Measurements from ENCODE around the gene CSPG4.
"Not testable (repeated sequence)": the region's sequence is repeated elsewhere in the genome, so short reads cannot be mapped to it uniquely, and the experiment has no call there.

Gene CSPG4

GRCh38 chr15:75723171-75723846, 10.7 kb upstream of the CSPG4 start:
- no peak overlapping the region for H3K4me3 ChIP-seq (ENCODE audit: low read depth, low read length)
- no peak for DNase-seq (ENCODE audit: low read depth)
- TF ChIP-seq, protein P1, sequence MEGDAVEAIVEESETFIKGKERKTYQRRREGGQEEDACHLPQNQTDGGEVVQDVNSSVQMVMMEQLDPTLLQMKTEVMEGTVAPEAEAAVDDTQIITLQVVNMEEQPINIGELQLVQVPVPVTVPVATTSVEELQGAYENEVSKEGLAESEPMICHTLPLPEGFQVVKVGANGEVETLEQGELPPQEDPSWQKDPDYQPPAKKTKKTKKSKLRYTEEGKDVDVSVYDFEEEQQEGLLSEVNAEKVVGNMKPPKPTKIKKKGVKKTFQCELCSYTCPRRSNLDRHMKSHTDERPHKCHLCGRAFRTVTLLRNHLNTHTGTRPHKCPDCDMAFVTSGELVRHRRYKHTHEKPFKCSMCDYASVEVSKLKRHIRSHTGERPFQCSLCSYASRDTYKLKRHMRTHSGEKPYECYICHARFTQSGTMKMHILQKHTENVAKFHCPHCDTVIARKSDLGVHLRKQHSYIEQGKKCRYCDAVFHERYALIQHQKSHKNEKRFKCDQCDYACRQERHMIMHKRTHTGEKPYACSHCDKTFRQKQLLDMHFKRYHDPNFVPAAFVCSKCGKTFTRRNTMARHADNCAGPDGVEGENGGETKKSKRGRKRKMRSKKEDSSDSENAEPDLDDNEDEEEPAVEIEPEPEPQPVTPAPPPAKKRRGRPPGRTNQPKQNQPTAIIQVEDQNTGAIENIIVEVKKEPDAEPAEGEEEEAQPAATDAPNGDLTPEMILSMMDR (IDR thresholded peaks at IDR 0.05; ENCODE audit: low read depth, low read length, missing control alignments) = no peak

DNA sequence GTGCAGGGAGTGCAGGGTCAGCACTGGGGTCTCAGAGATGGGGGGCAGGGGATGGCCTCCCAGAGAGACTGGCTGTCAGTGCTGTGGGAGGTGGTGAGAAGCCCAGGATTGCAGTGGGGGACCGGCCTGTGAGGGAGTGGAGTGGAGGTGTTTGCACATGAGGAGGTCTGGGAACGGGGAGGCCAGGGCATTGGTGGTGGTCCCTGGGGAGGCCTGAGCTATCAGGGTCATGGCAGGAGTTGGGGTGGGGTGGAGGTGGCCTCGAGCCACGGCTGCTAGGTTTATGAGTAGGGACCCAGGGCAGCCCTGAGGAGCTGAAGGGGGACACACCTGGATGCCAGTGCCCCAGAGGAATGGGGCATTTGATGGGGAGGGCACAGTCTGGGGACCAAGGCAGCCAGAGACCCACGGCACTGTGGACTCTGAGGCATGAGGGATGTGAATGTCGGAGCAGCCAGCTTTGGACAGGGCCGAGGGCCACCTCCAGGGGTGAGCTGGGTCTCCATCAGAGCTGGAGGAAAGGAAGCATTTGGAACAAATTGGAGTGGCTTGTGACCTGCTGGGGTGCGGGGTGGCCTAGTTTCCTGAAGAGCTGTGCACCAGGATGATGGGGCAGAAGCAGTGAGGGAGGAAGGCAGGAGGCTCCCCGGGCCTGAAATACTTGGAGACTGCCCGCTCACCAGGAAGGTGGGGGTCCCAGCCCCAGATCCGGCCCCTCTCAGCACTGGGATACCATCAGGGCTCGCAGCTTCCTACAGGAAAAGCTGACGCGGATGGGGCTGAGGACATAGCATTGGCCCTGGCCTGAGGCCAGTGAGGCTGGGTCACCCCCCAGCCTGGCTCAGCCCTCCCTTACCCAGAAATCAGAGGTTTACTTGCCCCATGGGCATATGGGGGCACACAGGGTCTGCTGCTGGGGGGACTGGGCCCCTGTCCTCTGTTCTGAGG, 9.5 kb upstream of the CSPG4 start:
- no peak overlapping the region for H3K4me3 ChIP-seq (ENCODE audit: low read depth, low read length)
- no peak for DNase-seq (ENCODE audit: low read depth)
- TF ChIP-seq, protein P1 (IDR thresholded peaks at IDR 0.05; ENCODE audit: low read depth, low read length, missing control alignments) = no peak

DNA sequence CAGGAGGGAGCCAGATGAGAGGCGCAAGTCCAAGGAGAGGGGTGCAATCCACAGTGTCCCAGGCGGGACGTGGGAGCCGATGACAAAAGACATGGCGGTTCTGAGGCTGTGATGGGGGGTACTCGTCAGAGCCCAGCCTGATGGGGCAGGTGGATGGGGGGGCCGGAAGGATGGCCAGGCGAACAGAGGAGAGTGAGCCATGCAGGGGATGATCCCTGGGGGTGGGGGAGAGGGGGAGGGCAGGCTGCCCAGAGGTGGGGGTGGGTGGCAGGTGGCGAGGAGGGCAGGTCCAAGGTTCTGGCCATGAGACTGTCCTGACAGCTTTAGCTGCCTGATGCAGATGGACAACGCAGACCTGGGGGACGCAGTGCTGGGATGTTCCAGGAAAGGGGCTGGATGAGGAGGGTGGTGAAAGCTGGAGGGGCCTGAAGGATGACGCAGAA, 8.9 kb upstream of the CSPG4 start:
- TF ChIP-seq, protein P1 (IDR thresholded peaks at IDR 0.05; ENCODE audit: low read depth, low read length, missing control alignments) = no peak
- DNase-seq (ENCODE audit: low read depth) = no peak
- H3K4me3 ChIP-seq (ENCODE audit: low read depth, low read length) = no peak overlapping the region

DNA sequence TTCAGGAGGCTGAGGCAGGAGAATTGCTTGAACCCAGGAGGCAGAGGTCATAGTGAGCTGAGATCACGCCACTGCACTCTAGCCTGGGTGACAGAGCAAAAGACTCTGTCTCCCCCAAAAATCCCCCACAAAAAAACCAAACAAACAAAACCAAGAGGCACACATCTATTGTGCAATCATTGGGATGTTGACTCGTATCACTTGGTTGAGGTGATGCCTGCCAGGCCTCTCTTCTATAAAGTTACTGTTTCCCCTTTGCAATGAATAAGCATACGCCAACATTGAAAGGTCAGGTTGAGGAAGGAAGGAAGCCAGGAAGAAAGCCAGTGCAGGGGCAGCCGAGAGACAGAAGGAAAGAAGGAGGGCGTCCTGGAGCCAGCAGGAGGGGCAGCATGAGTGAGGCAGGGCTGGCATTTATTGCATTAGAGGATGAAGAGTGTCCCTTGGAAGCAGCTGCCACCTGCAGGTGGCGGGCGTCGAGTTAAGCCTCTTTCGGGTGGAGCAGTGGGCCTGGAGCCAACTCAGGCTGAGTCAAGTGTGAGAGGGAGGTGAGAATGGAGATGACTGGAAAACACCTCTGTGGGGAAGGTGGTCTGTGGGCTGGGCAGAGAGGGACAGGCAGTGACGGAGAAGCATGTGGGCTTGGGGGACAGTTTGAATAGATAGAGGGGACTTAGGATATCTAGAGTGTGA, 8.3 kb upstream of the CSPG4 start:
- H3K4me3 ChIP-seq (ENCODE audit: low read depth, low read length) = no peak overlapping the region
- DNase-seq (ENCODE audit: low read depth) = no peak
- TF ChIP-seq, protein P1 (IDR thresholded peaks at IDR 0.05; ENCODE audit: low read depth, low read length, missing control alignments) = peak; percentile 50

- no peak overlapping the region for H3K4me3 ChIP-seq (ENCODE audit: low read depth, low read length)
- DNase-seq (ENCODE audit: low read depth) = no peak
- TF ChIP-seq, protein P1 (IDR thresholded peaks at IDR 0.05; ENCODE audit: low read depth, low read length, missing control alignments) = no peak
Observed at GRCh38 chr15:75720297-75720696, 7.6 kb upstream of the CSPG4 start.

DNA sequence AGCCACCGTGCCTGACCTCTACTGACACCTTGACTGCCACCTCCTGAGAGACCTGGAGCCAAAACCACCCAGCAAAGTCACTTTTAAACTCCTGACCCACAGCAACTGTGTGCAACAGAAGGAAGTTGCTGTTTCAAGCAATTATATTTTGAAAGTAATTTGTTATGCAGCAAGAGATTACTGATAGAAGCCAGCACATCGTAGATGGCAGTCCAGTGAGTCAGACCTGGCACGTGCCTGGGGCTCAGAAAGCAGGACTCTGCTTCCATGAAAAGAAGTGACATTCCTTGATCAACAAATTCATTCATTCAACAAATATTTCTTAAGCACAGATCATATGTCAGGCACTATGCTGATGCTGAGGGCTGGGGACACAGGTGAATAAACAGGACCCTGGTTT, 5.7 kb upstream of the CSPG4 start:
- TF ChIP-seq, protein P1 (IDR thresholded peaks at IDR 0.05; ENCODE audit: low read depth, low read length, missing control alignments) = no peak
- no peak for DNase-seq (ENCODE audit: low read depth)
- no peak overlapping the region for H3K4me3 ChIP-seq (ENCODE audit: low read depth, low read length)

DNA sequence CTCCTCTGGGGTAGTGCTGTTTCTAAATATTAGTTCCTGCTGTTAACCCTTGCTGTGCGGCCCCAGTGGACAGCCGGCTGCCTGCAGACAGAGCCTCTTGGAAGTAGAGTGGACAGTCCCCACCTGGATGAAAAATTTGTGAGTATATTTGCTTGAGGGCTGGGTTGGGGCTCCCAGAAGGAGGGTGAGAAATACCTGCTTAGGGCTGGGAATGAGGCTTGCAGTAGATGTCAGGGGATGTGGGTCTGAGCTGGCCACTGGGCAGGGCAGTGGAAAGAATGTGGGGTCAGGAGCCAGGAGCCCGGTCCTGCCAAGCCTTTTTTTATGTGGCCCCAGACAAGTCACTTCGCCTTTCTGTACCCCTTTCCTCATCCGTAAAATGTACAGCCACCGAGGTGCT, 4.4 kb upstream of the CSPG4 start:
- H3K4me3 ChIP-seq (ENCODE audit: low read depth, low read length); DNase-seq (ENCODE audit: low read depth): not testable (repeated sequence)

GRCh38 chr15:75716249-75716950, 3.8 kb upstream of the CSPG4 start:
- DNase-seq (ENCODE audit: low read depth); H3K4me3 ChIP-seq (ENCODE audit: low read depth, low read length): not testable (repeated sequence)

DNA sequence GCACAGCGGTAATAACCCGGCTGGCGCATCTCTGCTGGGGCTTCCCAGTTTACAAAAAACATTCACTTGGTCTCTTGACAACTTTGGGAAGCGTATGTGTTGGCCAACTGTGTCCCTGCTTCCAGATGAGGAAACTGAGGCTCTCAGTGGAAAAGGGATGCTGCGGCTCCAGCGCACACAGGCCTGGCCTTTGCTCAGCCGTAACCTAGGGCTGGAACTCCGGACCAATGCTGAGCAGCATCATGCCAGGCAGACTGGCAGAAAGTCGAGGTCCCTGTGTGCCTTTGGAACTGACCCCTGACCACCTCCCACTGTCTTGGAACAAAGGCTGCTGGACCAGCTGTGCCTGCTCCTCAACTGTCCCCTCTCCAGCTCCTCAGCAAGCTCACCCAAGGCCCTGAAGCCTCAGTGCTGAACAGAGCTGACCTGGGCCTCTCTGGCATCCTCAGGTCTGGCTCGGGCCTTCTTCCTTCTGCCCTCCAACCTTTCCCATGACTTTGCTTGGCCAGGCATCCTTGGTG, 2.7 kb upstream of the CSPG4 start:
- not testable (repeated sequence) for H3K4me3 ChIP-seq (ENCODE audit: low read depth, low read length); DNase-seq (ENCODE audit: low read depth)

All from GM12864 (cell line).